HTERT RPE-1 (cell line): ENCODE results near the gene NCR3LG1.

ENCODE experiments used
- in situ Hi-C: fragments of 300-500 bp; cut with MboI; formaldehyde crosslinking; loops from 4 replicates; pipeline ENCODE4 v1.14.3; 2020; ENCODE audit warnings: low sequenced_read_pairs

The NCR3LG1 gene

GRCh38 chr11:17369684-17370243 is 18.2 kb downstream of the NCR3LG1 start:
- in situ Hi-C loops = no loop called here

- in situ Hi-C loops = no loop called here
Observed at GRCh38 chr11:17371614-17372013, 20.0 kb downstream of the NCR3LG1 start.

GRCh38 chr11:17375547-17375946 is 23.9 kb downstream of the NCR3LG1 start:
- in situ Hi-C loops = loop anchor here (25.0 kb wide), 1 partner anchor 137 kb away; no protein-coding TSS in a partner anchor

GRCh38 chr11:17376493-17376892 is 24.9 kb downstream of the NCR3LG1 start:
- in situ Hi-C loops = loop anchor here (25.0 kb wide), 1 partner anchor 136 kb away; no protein-coding TSS in a partner anchor

GRCh38 chr11:17378655-17379054 is 27.1 kb downstream of the NCR3LG1 start:
- in situ Hi-C loops = loop anchor here (25.0 kb wide), 1 partner anchor 134 kb away; no protein-coding TSS in a partner anchor

GRCh38 chr11:17379383-17380180 is 28.0 kb downstream of the NCR3LG1 start:
- in situ Hi-C loops = loop anchor here (25.0 kb wide), 1 partner anchor 133 kb away; no protein-coding TSS in a partner anchor

- in situ Hi-C loops = loop anchor here (25.0 kb wide), 1 partner anchor 131 kb away; no protein-coding TSS in a partner anchor
Observed at GRCh38 chr11:17381156-17381555, 29.6 kb downstream of the NCR3LG1 start.

- in situ Hi-C loops = loop anchor here (25.0 kb wide), 1 partner anchor 130 kb away; no protein-coding TSS in a partner anchor
Observed at GRCh38 chr11:17382046-17382728, 30.6 kb downstream of the NCR3LG1 start.

GRCh38 chr11:17383461-17383860 is 31.9 kb downstream of the NCR3LG1 start:
- in situ Hi-C loops = loop anchor here (25.0 kb wide), 1 partner anchor 129 kb away; no protein-coding TSS in a partner anchor

- in situ Hi-C loops = loop anchor here (25.0 kb wide), 1 partner anchor 128 kb away; no protein-coding TSS in a partner anchor
Observed at GRCh38 chr11:17384002-17384511, 32.5 kb downstream of the NCR3LG1 start.

GRCh38 chr11:17385492-17385891 is 33.9 kb downstream of the NCR3LG1 start:
- in situ Hi-C loops = loop anchor here (25.0 kb wide), 1 partner anchor 127 kb away; no protein-coding TSS in a partner anchor

GRCh38 chr11:17385926-17386325 is 34.3 kb downstream of the NCR3LG1 start:
- in situ Hi-C loops = loop anchor here (25.0 kb wide), 1 partner anchor 126 kb away; no protein-coding TSS in a partner anchor

- in situ Hi-C loops = loop anchor here (25.0 kb wide), 1 partner anchor 126 kb away; no protein-coding TSS in a partner anchor
Observed at GRCh38 chr11:17386331-17387084, 34.9 kb downstream of the NCR3LG1 start.

- in situ Hi-C loops = loop anchor here (25.0 kb wide), 1 partner anchor 125 kb away; no protein-coding TSS in a partner anchor
Observed at GRCh38 chr11:17387254-17387653, 35.7 kb downstream of the NCR3LG1 start.

- in situ Hi-C loops = loop anchor here (25.0 kb wide), 1 partner anchor 124 kb away; no protein-coding TSS in a partner anchor
Observed at GRCh38 chr11:17387811-17388210, 36.2 kb downstream of the NCR3LG1 start.

GRCh38 chr11:17388609-17389210 is 37.1 kb downstream of the NCR3LG1 start, which contains the start of gene KCNJ11:
Gene KCNJ11, minus strand, starts transcription at chr11:17388659. Its CDS starts 568 bp downstream, at chr11:17388091.
- in situ Hi-C loops = loop anchor here (25.0 kb wide), 1 partner anchor 124 kb away; no protein-coding TSS in a partner anchor

GRCh38 chr11:17389211-17389956 is 37.8 kb downstream of the NCR3LG1 start:
- in situ Hi-C loops = loop anchor here (25.0 kb wide), 1 partner anchor 123 kb away; no protein-coding TSS in a partner anchor

- in situ Hi-C loops = loop anchor here (25.0 kb wide), 1 partner anchor 122 kb away; no protein-coding TSS in a partner anchor
Observed at GRCh38 chr11:17389957-17390649, 38.5 kb downstream of the NCR3LG1 start.
